Keratinocyte (primary cell): ENCODE measurements around the gene PCDHB1. TPM values are rescaled to one million over a fixed set of nuclear protein-coding genes. Genes with fewer than 3 reads are reported as not detected.
A peak's percentile ranks its signal among the peaks of the same experiment; 100 is the strongest.

Experiments
- DNase-seq: peaks from one replicate; pipeline ENCODE4 v3.0.0-alpha.2; 2011; ENCODE audit warnings: low read depth, missing footprints, low spot score
- FAIRE-seq: peaks from 2 replicates; lab custom pipeline; 2011; peaks lifted over from hg19 to GRCh38; lab: Jason Lieb, UNC
- H2AFZ ChIP-seq: 2 replicates; pipeline ENCODE4 v1.6.0; 2012; ENCODE audit warnings: low read length, control low read depth, inconsistent platforms; ENCODE audit not compliant: control insufficient read depth
- H3K27ac ChIP-seq: 2 replicates; pipeline ENCODE4 v1.5.1; 2011; ENCODE audit warnings: low read length; ENCODE audit not compliant: control insufficient read depth, insufficient read depth
- H3K27me3 ChIP-seq: 3 replicates; pipeline ENCODE4 v1.6.0; 2011; ENCODE audit warnings: low read length; ENCODE audit not compliant: control insufficient read depth, insufficient read depth; ENCODE audit errors: extremely low read depth
- H3K36me3 ChIP-seq, 2 experiments: 2 replicates in 1 of 2; 3 replicates in 1 of 2; pipeline ENCODE4 v1.5.1; 2011; ENCODE audit warnings: low read length in 2 of 2, mild to moderate bottlenecking in 1 of 2; ENCODE audit not compliant: control insufficient read depth in 2 of 2, insufficient read depth in 2 of 2; ENCODE audit errors: extremely low read depth in 1 of 2
- H3K4me1 ChIP-seq: 3 replicates; pipeline ENCODE4 v1.5.1; 2011; ENCODE audit warnings: low read length; ENCODE audit not compliant: control insufficient read depth, insufficient read depth; ENCODE audit errors: extremely low read depth
- H3K4me2 ChIP-seq: 3 replicates; pipeline ENCODE4 v1.6.0; 2011; ENCODE audit warnings: low read depth, low read length; ENCODE audit not compliant: control insufficient read depth, insufficient read depth; ENCODE audit errors: extremely low read depth
- H3K4me3 ChIP-seq, 3 experiments: fragments of 200-600 bp in 1 of 3; sonication (generic) in 1 of 3; 2 replicates in 2 of 3; 3 replicates in 1 of 3; pipeline ENCODE4 v1.5.1; 2011 to 2016; ENCODE audit warnings: low read length in 3 of 3, mild to moderate bottlenecking in 3 of 3, control low read depth in 2 of 3, inconsistent platforms in 1 of 3, low read depth in 1 of 3, mixed read lengths in 1 of 3, mixed run types in 1 of 3, moderate library complexity in 1 of 3; ENCODE audit not compliant: control insufficient read depth in 2 of 3, insufficient read depth in 2 of 3; ENCODE audit errors: extremely low read depth in 1 of 3
- H3K79me2 ChIP-seq: 2 replicates; pipeline ENCODE4 v1.6.0; 2012; ENCODE audit warnings: low read length; ENCODE audit not compliant: control insufficient read depth, insufficient read depth
- H3K9ac ChIP-seq: 3 replicates; pipeline ENCODE4 v1.6.0; 2011; ENCODE audit warnings: low read length; ENCODE audit not compliant: control insufficient read depth, insufficient read depth; ENCODE audit errors: extremely low read depth
- H3K9me1 ChIP-seq: 3 replicates; pipeline ENCODE4 v1.6.0; 2011; ENCODE audit warnings: low read length; ENCODE audit not compliant: control insufficient read depth, insufficient read depth; ENCODE audit errors: extremely low read depth
- H3K9me3 ChIP-seq: 2 replicates; pipeline ENCODE4 v1.5.1; 2012; ENCODE audit warnings: low read depth, low read length; ENCODE audit not compliant: control insufficient read depth
- H4K20me1 ChIP-seq: 3 replicates; pipeline ENCODE4 v1.6.0; 2011; ENCODE audit warnings: low read length; ENCODE audit not compliant: control insufficient read depth, insufficient read depth; ENCODE audit errors: extremely low read depth
- CTCF ChIP-seq, 3 experiments: IDR thresholded peaks in 1 of 3; conservative IDR thresholded peaks in 1 of 3; optimal IDR thresholded peaks in 1 of 3; 2 replicates in 2 of 3; 3 replicates in 1 of 3; pipeline versions ENCODE3 to v1.5.1; 2011; ENCODE audit warnings: low read length in 3 of 3, mild to moderate bottlenecking in 3 of 3, moderate library complexity in 2 of 3, control low read depth in 1 of 3, inconsistent platforms in 1 of 3; ENCODE audit not compliant: insufficient read depth in 2 of 3; ENCODE audit errors: extremely low read depth in 1 of 3
- EZH2 ChIP-seq: IDR thresholded peaks from one replicate; pipeline ENCODE4 v1.6.1; 2012; ENCODE audit warnings: inconsistent platforms, mild to moderate bottlenecking, low read length, moderate library complexity
- dilution Hi-C: fragments of 300-500 bp; cut with MboI; formaldehyde crosslinking; loops from one replicate; pipeline ENCODE4 v1.7.0; 2020; ENCODE audit warnings: low sequenced_read_pairs; ENCODE audit not compliant: extremely low pct_ligation_motif_present
- polyA plus RNA-seq, 5 experiments: library from polyadenylated mRNA; depleted of rRNA in 3 of 5; stranded (reverse) in 3 of 5; stranded (forward) in 1 of 5; unstranded in 1 of 5; fragments of >200 nt; gene quantifications; 1 replicate in 1 of 5; 2 replicates in 3 of 5; 3 replicates in 1 of 5; pipeline versions ENCODE4 v1.2.1 to v1.2.3, GENCODE V29; 2011 to 2012; ENCODE audit warnings: missing spikeins in 2 of 5, low read depth in 1 of 5, low replicate concordance in 1 of 5

Gene PCDHB1
- polyA plus RNA-seq, 1 donor (not counting 4 experiments of a cell fraction or from before 2014, with no cell fraction given) = not detected

- no peak for DNase-seq
- no peak for FAIRE-seq
- TF ChIP-seq CTCF (optimal IDR thresholded peaks at IDR 0.05 in 1 of 3, IDR thresholded peaks at IDR 0.05 in 1 of 3, conservative IDR thresholded peaks at IDR 0.05 in 1 of 3; ENCODE audit: extremely low read depth in 1 of 3, insufficient read depth in 2 of 3, low read length in 3 of 3) = no peak
- TF ChIP-seq EZH2 = no peak
Observed at GRCh38 chr5:141082228-141082627, 31.1 kb downstream of the PCDHB1 start.

GRCh38 chr5:141084487-141084989 lies 33.4 kb downstream of the PCDHB1 start:
- Histone ChIP-seq H3K9me3 (no peaks in the 10 kb centered on the region), H3K4me3 (peak overlapping the region in 1 of 3 experiments; percentile 37), H3K4me1 (no peaks in the 10 kb centered on the region), H3K27me3 (no peaks in the 10 kb centered on the region), H3K79me2 (no peaks in the 10 kb centered on the region), H3K9ac (no peak overlapping the region), H3K27ac (no peak overlapping the region), H3K4me2 (peak overlapping the region; percentile 35), H4K20me1 (no peaks in the 10 kb centered on the region), H3K36me3 (no peaks in the 10 kb centered on the region), H2AFZ (no peak overlapping the region), H3K9me1 (no peaks in the 10 kb centered on the region)
- dilution Hi-C loops = no loop called here
- TF ChIP-seq EZH2 (no peak), CTCF (optimal IDR thresholded peaks at IDR 0.05 in 1 of 3, IDR thresholded peaks at IDR 0.05 in 1 of 3, conservative IDR thresholded peaks at IDR 0.05 in 1 of 3; ENCODE audit: extremely low read depth in 1 of 3, insufficient read depth in 2 of 3, low read length in 3 of 3) (peak in 2 of 3 experiments; percentile 13 to 31)
- DNase-seq = no peak
- no peak for FAIRE-seq

More at GRCh38 chr5:141082228-141082627, 31.1 kb downstream of the PCDHB1 start:
- H3K79me2 ChIP-seq = no peaks in the 10 kb centered on the region
- H4K20me1 ChIP-seq = no peaks in the 10 kb centered on the region
- dilution Hi-C loops = no loop called here
- H3K9ac ChIP-seq = no peak overlapping the region
- no peaks in the 10 kb centered on the region for H3K4me1 ChIP-seq
- H3K27ac ChIP-seq = no peak overlapping the region
- H3K9me3 ChIP-seq = no peaks in the 10 kb centered on the region
- H3K36me3 ChIP-seq = no peaks in the 10 kb centered on the region
- no peak overlapping the region for H2AFZ ChIP-seq
- no peaks in the 10 kb centered on the region for H3K9me1 ChIP-seq
- no peaks in the 10 kb centered on the region for H3K27me3 ChIP-seq
- H3K4me2 ChIP-seq = no peak overlapping the region
- H3K4me3 ChIP-seq = no peak overlapping the region
